Measurements from ENCODE around the gene ZC4H2. TPM values are rescaled to one million over a fixed set of nuclear protein-coding genes. Genes with fewer than 3 reads are reported as not detected.
A peak's percentile ranks its signal among the peaks of the same experiment; 100 is the strongest.
"Not testable (repeated sequence)": the region's sequence is repeated elsewhere in the genome, so short reads cannot be mapped to it uniquely, and the experiment has no call there.

The ZC4H2 gene
- 10 to 100 TPM; 11.5 to 14.1 (median 12.6) TPM for total RNA-seq

- 18% methylated on average over 17 of the region's 17 CpGs for WGBS
- TF ChIP-seq CTCF (IDR thresholded peaks at IDR 0.05) (no peak), POLR2AphosphoS5 (IDR thresholded peaks at IDR 0.05) (peak; percentile 43 to 47)
- H3K4me1 ChIP-seq: peaks cover 0 to 11% (median 3%) of the 10 kb centered on the region in 4 donors
- peak within 1 kb of the TSS; percentile 53 to 70 (median 60) for H3K27ac ChIP-seq (replicated peaks in 1 of 4)
- no peaks in the 10 kb centered on the region for H3K36me3 ChIP-seq
- H3K9me3 ChIP-seq: no peaks in the 10 kb centered on the region
- H3K27me3 ChIP-seq: no peaks in the 10 kb centered on the region
- peak within 1 kb of the TSS; percentile 56 to 67 (median 62) for H3K4me3 ChIP-seq
- peak; percentile 90 for DNase-seq (ENCODE audit: extremely low spot score)
- intact Hi-C loops (cut with DNase I): loop anchor here (5.0 kb wide), 1 partner anchor 56 kb away; the partner anchor contains the start of gene ZC3H12B
Measured at GRCh38 chrX:64975989-64976672, at the start of gene ZC4H2. ZC4H2 (minus strand) TSS chrX:64976450; CDS start chrX:64976377, 73 bp downstream.

DNA sequence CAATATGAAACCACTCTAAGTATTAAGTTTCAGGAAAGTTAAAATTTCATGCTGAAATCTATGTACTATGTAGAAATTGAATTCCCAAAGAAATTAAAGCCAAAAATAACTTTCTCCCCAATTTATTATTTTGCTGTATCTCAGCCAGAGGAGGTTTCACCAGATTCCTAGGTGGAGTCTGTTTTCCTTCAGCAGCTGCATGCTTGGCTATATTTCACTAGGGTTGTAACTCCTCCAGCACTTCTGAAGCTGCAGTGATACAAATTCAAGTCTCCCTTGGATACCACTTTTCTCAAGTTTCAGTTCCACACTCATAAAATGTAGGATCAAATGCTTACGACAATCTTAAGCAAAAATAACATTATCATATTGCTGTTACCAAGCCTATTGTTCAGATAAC is 41.2 kb upstream of the ZC4H2 start:
- WGBS: 42% methylated on average over 1 of the region's 1 CpG
- TF ChIP-seq POLR2A (IDR thresholded peaks at IDR 0.05; ENCODE audit: low read depth): no peak
- TF ChIP-seq CTCF (IDR thresholded peaks at IDR 0.05): no peak
- TF ChIP-seq POLR2AphosphoS5 (IDR thresholded peaks at IDR 0.05): no peak
- no peak for TF ChIP-seq EP300 (IDR thresholded peaks at IDR 0.05)
- intact Hi-C loops (cut with DNase I): no loop called here

GRCh38 chrX:65014230-65014629 is 38.0 kb upstream of the ZC4H2 start:
- Histone ChIP-seq H3K36me3 (no peaks in the 10 kb centered on the region), H3K4me3 (no peak overlapping the region), H3K9me3 (no peaks in the 10 kb centered on the region), H3K27me3 (no peaks in the 10 kb centered on the region), H3K27ac (replicated peaks in 1 of 4) (no peak overlapping the region), H3K4me1 (peaks cover 0 to 9% (median 6%) of the 10 kb centered on the region in 4 donors)
- intact Hi-C loops (cut with DNase I): no loop called here
- TF ChIP-seq EP300 (IDR thresholded peaks at IDR 0.05) (no peak), POLR2A (IDR thresholded peaks at IDR 0.05; ENCODE audit: low read depth) (no peak), POLR2AphosphoS5 (IDR thresholded peaks at IDR 0.05) (no peak), CTCF (IDR thresholded peaks at IDR 0.05) (no peak)
- DNase-seq (ENCODE audit: extremely low spot score): no peak

More for the DNA sequence above, 41.2 kb upstream of the ZC4H2 start:
- Histone ChIP-seq H3K4me1 (peaks cover 0 to 9% (median 6%) of the 10 kb centered on the region in 4 donors), H3K27me3 (no peaks in the 10 kb centered on the region), H3K9me3 (no peaks in the 10 kb centered on the region), H3K27ac (replicated peaks in 1 of 4) (no peak overlapping the region), H3K4me3 (no peak overlapping the region), H3K36me3 (no peaks in the 10 kb centered on the region)
- no peak for DNase-seq (ENCODE audit: extremely low spot score)

DNA sequence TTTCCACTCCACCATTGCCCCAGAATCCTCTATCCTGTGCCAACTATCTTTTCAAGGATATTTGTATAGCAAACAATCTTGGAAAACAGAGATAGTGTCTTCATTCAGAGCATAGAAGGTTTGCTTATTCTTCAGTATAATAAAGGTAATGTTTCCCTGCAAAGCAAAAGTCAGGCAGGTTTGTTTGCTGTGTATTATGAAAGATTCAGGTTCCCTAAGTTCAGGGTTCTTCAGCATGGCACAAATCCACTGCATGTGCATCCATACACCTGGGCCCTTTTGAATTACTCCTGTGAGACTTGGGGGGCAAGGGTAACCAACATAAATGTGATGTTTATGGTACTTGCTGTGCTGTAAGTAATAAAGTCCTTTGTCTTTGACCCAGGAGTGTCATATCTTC is 33.2 kb upstream of the ZC4H2 start:
- no peak overlapping the region for H3K4me3 ChIP-seq
- H3K4me1 ChIP-seq: no peaks in the 10 kb centered on the region
- no peak for DNase-seq (ENCODE audit: extremely low spot score)
- TF ChIP-seq EP300 (IDR thresholded peaks at IDR 0.05) (no peak), POLR2AphosphoS5 (IDR thresholded peaks at IDR 0.05) (no peak), POLR2A (IDR thresholded peaks at IDR 0.05; ENCODE audit: low read depth) (no peak), CTCF (IDR thresholded peaks at IDR 0.05) (no peak)
- intact Hi-C loops (cut with DNase I): no loop called here
- H3K36me3 ChIP-seq: no peaks in the 10 kb centered on the region
- no peaks in the 10 kb centered on the region for H3K9me3 ChIP-seq
- no peak overlapping the region for H3K27ac ChIP-seq (replicated peaks in 1 of 4)
- H3K27me3 ChIP-seq: no peaks in the 10 kb centered on the region

GRCh38 chrX:65002208-65002607 is 26.0 kb upstream of the ZC4H2 start:
- H3K27me3 ChIP-seq; H3K27ac ChIP-seq (replicated peaks in 1 of 4); intact Hi-C loops (cut with DNase I); H3K4me3 ChIP-seq; H3K36me3 ChIP-seq; H3K9me3 ChIP-seq; DNase-seq (ENCODE audit: extremely low spot score); H3K4me1 ChIP-seq: not testable (repeated sequence)
- 97% methylated on average over 15 of the region's 26 CpGs for WGBS

Data from esophagus muscularis mucosa (tissue), 4 donors.